Measurements from ENCODE around the gene ZNF746.

DNA sequence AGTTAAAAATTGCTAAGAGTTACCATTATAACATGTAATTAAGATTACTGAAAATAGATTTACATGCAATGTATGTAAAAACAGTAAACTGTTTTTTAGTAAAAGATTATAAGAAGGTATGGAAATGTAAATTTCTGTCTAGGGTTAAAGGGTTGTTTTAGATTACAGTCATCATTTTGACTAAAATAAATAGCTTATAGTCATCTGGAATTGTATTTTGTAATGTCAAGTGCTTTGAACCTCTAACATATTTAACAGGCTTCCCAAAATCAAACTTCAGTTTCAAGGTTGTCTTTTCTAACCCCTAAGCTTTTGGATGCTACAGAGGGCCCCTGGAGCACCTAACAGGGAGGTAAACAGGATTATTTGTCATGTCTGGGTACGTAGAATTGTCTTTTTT is 35.0 kb upstream of the ZNF746 start:
- no peak for TF ChIP-seq ETV6 (conservative IDR thresholded peaks at IDR 0.05 in 1 of 2, IDR thresholded peaks at IDR 0.05 in 1 of 2; ENCODE audit: borderline replicate concordance in 1 of 2, low read depth in 1 of 2)
- TF ChIP-seq, protein P1, sequence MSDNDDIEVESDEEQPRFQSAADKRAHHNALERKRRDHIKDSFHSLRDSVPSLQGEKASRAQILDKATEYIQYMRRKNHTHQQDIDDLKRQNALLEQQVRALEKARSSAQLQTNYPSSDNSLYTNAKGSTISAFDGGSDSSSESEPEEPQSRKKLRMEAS (IDR thresholded peaks at IDR 0.05; ENCODE audit: low read depth, low read length), result no peak
- no peak for TF ChIP-seq POLR2AphosphoS5 (IDR thresholded peaks at IDR 0.05; ENCODE audit: low read length)
- no peak for TF ChIP-seq CREB1 (IDR thresholded peaks at IDR 0.05; ENCODE audit: low read depth)
- TF ChIP-seq SIX5 (IDR thresholded peaks at IDR 0.05; ENCODE audit: low read depth, low read length, severe bottlenecking), result no peak
- TF ChIP-seq TAF1 (IDR thresholded peaks at IDR 0.05; ENCODE audit: borderline replicate concordance, low read depth, low read length), result no peak
- TF ChIP-seq FOXK2 (IDR thresholded peaks at IDR 0.05), result no peak
- no peak for TF ChIP-seq RAD21 (IDR thresholded peaks at IDR 0.05; ENCODE audit: insufficient read depth, low read depth, low read length)
- TF ChIP-seq SREBF2 (IDR thresholded peaks at IDR 0.05; ENCODE audit: low read length), result no peak
- no peak for TF ChIP-seq NFIC (IDR thresholded peaks at IDR 0.05; ENCODE audit: low read depth, low read length)
- no peak for TF ChIP-seq SRF (IDR thresholded peaks at IDR 0.05; ENCODE audit: low read depth in 2 of 2, low read length in 2 of 2)
- TF ChIP-seq YY1 (IDR thresholded peaks at IDR 0.05; ENCODE audit: low read depth, low read length), result no peak
- no peak for TF ChIP-seq POLR2A (IDR thresholded peaks at IDR 0.05; ENCODE audit: low read depth, low read length)
